GM12878 (cell line): ENCODE data around the gene LRRC70. TPM values are rescaled to one million over a fixed set of nuclear protein-coding genes. Genes with fewer than 3 reads are reported as not detected.

Source experiments
- ATAC-seq: fragments of 200-7000 bp; cut with Tn5 transposase; 3 replicates; pipeline ENCODE4 v1.9.1; 2020; ENCODE audit warnings: mild to moderate bottlenecking, moderate library complexity
- BruUV-seq: library from RNA; stranded (reverse); fragments of 400-500 nt; replicated peaks from 2 replicates; lab custom pipeline; 2021; lab: Mats Ljungman, UMichigan
- CTCF ChIA-PET: fragments of 300-600 bp; sonication (Branson Sonifier 250); formaldehyde crosslinking; extraction: SDS; loops from one replicate; lab custom pipeline; 2021; ENCODE audit warnings: inconsistent platforms; lab: Yijun Ruan, JAX
- POLR2A ChIA-PET: fragments of 350-600 bp; formaldehyde crosslinking; extraction: SDS; loops from one replicate; lab custom pipeline; 2021; ENCODE audit warnings: inconsistent platforms; lab: Charles Lee
- RAD21 ChIA-PET: fragments of 300-600 bp; sonication (Branson Sonifier 250); formaldehyde crosslinking; loops from one replicate; lab custom pipeline; 2023; ENCODE audit warnings: antibody characterized with exemption; ENCODE audit not compliant: unreplicated experiment; lab: Charles Lee
- SMC1A ChIA-PET: fragments of 300-600 bp; sonication (Branson Sonifier 250); formaldehyde crosslinking; loops from one replicate; lab custom pipeline; 2023; ENCODE audit not compliant: unreplicated experiment, uncharacterized antibody; lab: Charles Lee
- DNase-seq: peaks from one replicate; pipeline ENCODE4 v3.0.0-alpha.2; 2011; ENCODE audit warnings: low read depth, low spot score
- FAIRE-seq: peaks from 3 replicates; lab custom pipeline; 2011; peaks lifted over from hg19 to GRCh38; lab: Jason Lieb, UNC
- H2AFZ ChIP-seq: 2 replicates; pipeline ENCODE4 v1.6.0; 2011; ENCODE audit warnings: low read depth, low read length, control low read depth; ENCODE audit not compliant: control insufficient read depth
- H3K27ac ChIP-seq: 2 replicates; pipeline ENCODE4 v1.5.1; 2011; ENCODE audit warnings: control low read depth; ENCODE audit not compliant: control insufficient read depth, insufficient read depth
- H3K27me3 ChIP-seq, 2 experiments: replicated peaks in 1 of 2; 2 replicates each; pipeline versions ENCODE4 v1.6.0 to v1.6.1; 2011; ENCODE audit warnings: low read length in 1 of 2; ENCODE audit not compliant: control insufficient read depth in 2 of 2, insufficient read depth in 2 of 2
- H3K36me3 ChIP-seq, 2 experiments: 2 replicates each; pipeline ENCODE4 v1.5.1; 2011; ENCODE audit warnings: low read length in 1 of 2; ENCODE audit not compliant: control insufficient read depth in 2 of 2, insufficient read depth in 2 of 2
- H3K4me1 ChIP-seq: 2 replicates; pipeline ENCODE4 v1.6.1; 2011; ENCODE audit warnings: mild to moderate bottlenecking, low read length, moderate library complexity, mixed read lengths; ENCODE audit not compliant: control insufficient read depth, insufficient read depth
- H3K4me2 ChIP-seq: 2 replicates; pipeline ENCODE4 v1.6.0; 2011; ENCODE audit warnings: control low read depth; ENCODE audit not compliant: control insufficient read depth, insufficient read depth
- H3K4me3 ChIP-seq: fragments of 200-600 bp; sonication (generic); 2 replicates; pipeline ENCODE4 v1.5.1; 2016
- H3K79me2 ChIP-seq: 2 replicates; pipeline ENCODE4 v1.6.0; 2011; ENCODE audit warnings: low read length; ENCODE audit not compliant: control insufficient read depth, insufficient read depth
- H3K9ac ChIP-seq: 2 replicates; pipeline ENCODE4 v1.8.0; 2011; ENCODE audit warnings: low read length, control low read depth, mixed read lengths; ENCODE audit not compliant: control insufficient read depth, insufficient read depth
- H3K9me3 ChIP-seq: replicated peaks from 3 replicates; pipeline ENCODE4 v1.5.1; 2011; ENCODE audit warnings: mild to moderate bottlenecking, low read length; ENCODE audit not compliant: control insufficient read depth, insufficient read depth
- H4K20me1 ChIP-seq: 2 replicates; pipeline ENCODE4 v1.6.0; 2011; ENCODE audit not compliant: control insufficient read depth, insufficient read depth
- BMI1 ChIP-seq: fragments of 450-650 bp; IDR thresholded peaks from 2 replicates; pipeline ENCODE4 v1.6.1; 2016; ENCODE audit warnings: mild to moderate bottlenecking, moderate library complexity, borderline replicate concordance
- ZBTB11 ChIP-seq: fragments of 450-650 bp; formaldehyde crosslinking; IDR thresholded peaks from 2 replicates; pipeline ENCODE4 v1.5.0; 2022; ENCODE audit warnings: mild to moderate bottlenecking, missing genetic modification characterization
- ZBTB33 ChIP-seq: fragments of 450-650 bp; IDR thresholded peaks from 2 replicates; pipeline ENCODE4 v1.6.1; 2017; ENCODE audit warnings: mild to moderate bottlenecking
- WGBS: methylation state at CpG from one replicate; pipeline ENCODE4 v1.1.6; 2016; ENCODE audit warnings: low lambda C conversion rate; ENCODE audit not compliant: insufficient replicate concordance, insufficient coverage; ENCODE audit errors: missing lambda C conversion rate; 5-methylcytosine and 5-hydroxymethylcytosine counted together
- in situ Hi-C: fragments of 300-500 bp; cut with MboI; formaldehyde crosslinking; loops from 9 replicates; pipeline ENCODE4 v1.14.3; 2018; ENCODE audit warnings: mixed read lengths
- intact Hi-C: fragments of 100-400 bp; cut with micrococcal nuclease; formaldehyde crosslinking; loops from one replicate; pipeline ENCODE4 v1.14.2; 2022; ENCODE audit not compliant: unreplicated experiment
- polyA plus RNA-seq, 11 experiments: library from polyadenylated mRNA; depleted of rRNA in 4 of 11; unstranded in 6 of 11; stranded (reverse) in 5 of 11; fragments of >200 nt; fragmentation: Nextera tagmentation in 4 of 11; fragmentation: Illumina TruSeq in 1 of 11; extraction: Ambion mirVana in 4 of 11; extraction: Trizol in 1 of 11; gene quantifications; 1 replicate in 1 of 11; 2 replicates in 10 of 11; pipeline versions ENCODE4 v1.2.1 to v1.2.3, GENCODE V29; 2011 to 2016; ENCODE audit warnings: inconsistent platforms in 2 of 11, missing spikeins in 2 of 11, low read depth in 1 of 11
- total RNA-seq, 4 experiments: library from RNA; depleted of rRNA in 3 of 4; stranded (reverse); fragments of >200 nt in 3 of 4; fragmentation: Illumina TruSeq in 1 of 4; extraction: Trizol in 1 of 4; gene quantifications; 2 replicates each; pipeline versions ENCODE4 v1.2.1 to v1.2.3, GENCODE V29; 2013 to 2021

The LRRC70 gene
- total and polyA plus RNA-seq, 10 of the 15 experiments (the other 5 are each of a cell fraction or from before 2014, with no cell fraction given): 0.35 to 1.5 (median 0.84) TPM

GRCh38 chr5:62533597-62533996, 45.0 kb upstream of the LRRC70 start:
- 100% methylated on average over 2 of the region's 2 CpGs for WGBS
- Histone ChIP-seq H3K4me1 (no peaks in the 10 kb centered on the region), H2AFZ (no peak overlapping the region), H3K4me2 (no peak overlapping the region), H3K9ac (no peak overlapping the region), H4K20me1 (no peaks in the 10 kb centered on the region), H3K4me3 (no peak overlapping the region), H3K79me2 (no peaks in the 10 kb centered on the region), H3K36me3 (peaks cover 0 to 11% of the 10 kb centered on the region in 2 experiments; a peak in 3 of 4 replicates), H3K9me3 (no peaks in the 10 kb centered on the region), H3K27ac (no peak overlapping the region), H3K27me3 (no peaks in the 10 kb centered on the region)
- no peak for FAIRE-seq
- POLR2A ChIA-PET: no interaction called here
- no TSS peak for BruUV-seq
- SMC1A ChIA-PET: no interaction called here
- RAD21 ChIA-PET: no interaction called here
- intact Hi-C loops: no loop called here
- in situ Hi-C loops: no loop called here
- CTCF ChIA-PET: no interaction called here
- TF ChIP-seq ZBTB11 (CRISPR knock-in tag): no peak
- TF ChIP-seq, all 136 proteins: peak for 0
- DNase-seq (no peak), ATAC-seq (no peak)

GRCh38 chr5:62534461-62535236, 44.0 kb upstream of the LRRC70 start:
- intact Hi-C loops: no loop called here
- SMC1A ChIA-PET: no interaction called here
- CTCF ChIA-PET: no interaction called here

More at GRCh38 chr5:62534461-62535236, 44.0 kb upstream of the LRRC70 start:
- H3K27me3 ChIP-seq: no peaks in the 10 kb centered on the region
- in situ Hi-C loops: no loop called here
- no TSS peak for BruUV-seq
- RAD21 ChIA-PET: no interaction called here
- FAIRE-seq: no peak
- POLR2A ChIA-PET: no interaction called here
- no peak overlapping the region for H3K9ac ChIP-seq
- no peak overlapping the region for H3K4me3 ChIP-seq
- H2AFZ ChIP-seq: no peak overlapping the region
- H3K4me2 ChIP-seq: no peak overlapping the region
- no peak for ATAC-seq
- WGBS: 73% methylated on average over 4 of the region's 4 CpGs
- TF ChIP-seq BMI1 (no peak), ZBTB33 (no peak)
- no peak for DNase-seq
- H3K4me1 ChIP-seq: no peaks in the 10 kb centered on the region
- no peaks in the 10 kb centered on the region for H3K9me3 ChIP-seq
- H3K36me3 ChIP-seq: peaks cover 0 to 10% of the 10 kb centered on the region in 2 experiments; a peak in 3 of 4 replicates
- no peaks in the 10 kb centered on the region for H3K79me2 ChIP-seq
- no peak overlapping the region for H3K27ac ChIP-seq
- H4K20me1 ChIP-seq: no peaks in the 10 kb centered on the region
